GM18951 (cell line): ENCODE measurements around the gene GPR132.
"Not testable (repeated sequence)": the region's sequence is repeated elsewhere in the genome, so short reads cannot be mapped to it uniquely, and the experiment has no call there.

Experiments used
- POLR2A ChIP-seq: IDR thresholded peaks from 4 replicates; pipeline ENCODE4 v1.6.1; 2011; ENCODE audit warnings: mild to moderate bottlenecking; ENCODE audit not compliant: insufficient read length, insufficient read depth; ENCODE audit errors: extremely low read depth
- in situ Hi-C: fragments of 300-500 bp; cut with MboI; formaldehyde crosslinking; loops from one replicate; pipeline ENCODE4 v1.12.0; 2022; ENCODE audit warnings: low sequenced_read_pairs, mixed read lengths, inconsistent platforms; ENCODE audit not compliant: unreplicated experiment

Gene GPR132

DNA sequence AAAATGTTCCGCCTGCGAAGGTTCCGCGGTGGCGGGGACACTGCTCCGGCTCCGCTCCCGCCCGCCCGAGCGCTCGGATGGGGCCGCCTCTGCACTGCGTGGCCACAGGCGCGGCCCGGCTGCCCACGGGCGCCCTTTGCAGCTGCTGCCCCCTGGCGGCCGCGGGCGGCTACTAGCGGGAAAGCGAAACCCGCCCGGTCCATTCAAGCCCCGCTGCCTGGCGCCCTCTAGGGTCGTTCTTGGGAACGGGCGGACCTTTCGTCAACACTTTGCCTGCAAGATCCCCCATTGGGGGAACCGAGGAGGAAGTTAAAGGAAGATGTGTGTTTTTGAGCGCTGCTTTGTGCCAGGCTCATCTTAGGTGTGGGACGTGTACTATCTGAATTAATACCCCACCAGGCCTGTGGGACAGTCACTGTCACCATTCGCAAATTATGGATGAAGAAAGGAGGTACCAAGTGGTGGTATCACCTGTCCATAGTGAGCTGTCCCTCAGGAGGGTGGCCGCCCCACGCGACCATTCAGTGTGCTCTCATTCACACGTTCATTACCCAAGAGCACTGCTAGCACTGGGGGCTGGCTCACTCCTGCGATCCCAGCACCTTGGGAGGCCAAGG lies 19.4 kb downstream of the GPR132 start:
- in situ Hi-C loops: loop anchor here (5.0 kb wide), 1 partner anchor 74 kb away; no protein-coding TSS in a partner anchor
- TF ChIP-seq POLR2A: peak; percentile 39

- TF ChIP-seq POLR2A: no peak
- in situ Hi-C loops: no loop called here
Observed at GRCh38 chr14:105043641-105044040, 21.6 kb downstream of the GPR132 start.

DNA sequence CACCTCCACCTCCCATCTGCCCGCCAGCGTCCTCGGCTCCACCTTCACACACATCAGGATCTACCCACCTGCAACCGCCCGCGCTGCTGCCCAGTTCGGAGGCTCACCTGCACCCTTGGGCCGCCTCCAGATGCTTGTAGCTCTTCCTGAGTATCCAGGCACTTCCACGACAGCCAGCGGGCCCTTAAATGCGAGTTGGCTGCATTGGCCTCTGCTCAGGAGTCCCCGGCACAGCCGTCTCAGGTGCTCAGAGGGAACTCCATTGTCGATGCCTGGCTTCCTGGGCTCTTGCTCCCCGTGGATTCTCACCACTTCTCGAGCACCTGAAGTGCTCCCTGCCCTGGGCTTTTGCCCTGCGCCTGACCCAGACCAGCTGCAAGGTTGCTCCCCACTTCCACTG lies 22.4 kb downstream of the GPR132 start:
- no peak for TF ChIP-seq POLR2A
- in situ Hi-C loops: no loop called here

- no peak for TF ChIP-seq POLR2A
- in situ Hi-C loops: no loop called here
Observed at GRCh38 chr14:105041841-105042765, 23.1 kb downstream of the GPR132 start.

DNA sequence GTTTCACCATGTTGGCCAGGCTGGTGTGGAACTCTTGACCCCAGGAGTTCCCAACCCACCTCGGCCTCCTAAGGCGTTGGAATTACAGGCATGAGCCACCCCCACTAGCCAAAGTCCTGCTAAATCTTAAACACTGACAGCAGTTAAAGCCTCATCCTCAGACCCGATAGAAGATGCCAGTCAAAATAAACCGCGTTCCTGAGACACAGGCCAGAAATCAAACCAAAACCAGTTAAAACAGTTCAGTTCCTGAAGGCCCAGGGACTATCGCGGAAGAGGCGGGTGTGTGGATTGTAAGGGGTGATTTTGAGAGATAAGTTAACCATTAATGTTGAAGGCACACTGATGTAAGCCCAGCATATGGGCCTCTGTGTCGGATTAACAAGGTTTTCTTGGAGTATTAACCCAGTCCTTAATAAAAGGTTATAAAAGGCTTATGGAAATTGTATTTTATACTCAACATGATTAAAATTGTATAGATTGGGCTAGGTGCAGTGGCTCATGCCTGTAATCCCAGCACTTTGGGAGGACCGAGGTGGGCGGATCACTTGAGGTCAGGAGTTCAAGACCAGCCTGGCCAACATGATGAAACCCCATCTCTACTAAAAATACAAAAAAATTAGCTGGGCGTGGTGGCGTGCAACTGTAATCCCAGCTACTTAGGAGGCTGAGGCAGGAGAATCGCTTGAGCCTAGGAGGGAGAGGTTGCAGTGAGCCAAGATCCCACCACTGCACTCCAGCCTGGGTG lies 25.6 kb downstream of the GPR132 start:
- in situ Hi-C loops: no loop called here
- TF ChIP-seq POLR2A: no peak

- in situ Hi-C loops: not testable (repeated sequence)
Observed at GRCh38 chr14:105035616-105036015, 29.6 kb downstream of the GPR132 start.

DNA sequence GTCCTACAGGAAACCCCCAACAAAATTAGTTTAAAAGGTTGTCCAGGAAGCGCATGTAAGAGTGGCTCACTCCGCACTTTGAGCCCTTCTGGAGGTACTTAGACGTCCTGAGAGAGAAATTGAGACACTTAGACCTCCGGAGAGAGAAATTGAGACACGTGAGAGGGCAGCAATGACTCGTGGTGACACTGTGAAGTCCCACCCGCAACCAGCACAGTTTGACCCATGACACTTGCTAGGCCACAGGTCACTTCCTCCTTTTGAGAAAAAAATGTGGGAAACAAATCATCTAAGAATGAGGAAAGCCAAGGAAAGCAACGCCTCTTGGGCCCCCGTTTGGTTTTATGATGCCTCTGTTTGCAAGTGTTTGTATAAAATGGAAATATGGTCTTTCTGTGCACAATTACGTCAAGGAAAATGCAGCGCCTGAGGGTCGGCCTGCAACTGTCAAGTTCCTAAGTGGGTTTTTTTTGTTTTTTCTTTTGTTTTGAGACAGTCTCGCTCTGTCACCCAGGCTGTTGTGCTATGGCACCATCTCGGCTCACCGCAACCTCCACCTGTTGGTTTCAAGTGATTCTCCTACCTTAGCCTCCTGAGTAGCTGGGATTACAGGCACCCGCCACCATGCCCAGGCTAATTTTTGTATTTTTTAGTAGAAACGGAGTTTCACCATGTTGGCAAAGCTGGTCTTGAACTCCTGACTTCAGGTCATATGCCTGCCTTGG lies 30.8 kb downstream of the GPR132 start:
- TF ChIP-seq POLR2A: no peak
- in situ Hi-C loops: no loop called here

DNA sequence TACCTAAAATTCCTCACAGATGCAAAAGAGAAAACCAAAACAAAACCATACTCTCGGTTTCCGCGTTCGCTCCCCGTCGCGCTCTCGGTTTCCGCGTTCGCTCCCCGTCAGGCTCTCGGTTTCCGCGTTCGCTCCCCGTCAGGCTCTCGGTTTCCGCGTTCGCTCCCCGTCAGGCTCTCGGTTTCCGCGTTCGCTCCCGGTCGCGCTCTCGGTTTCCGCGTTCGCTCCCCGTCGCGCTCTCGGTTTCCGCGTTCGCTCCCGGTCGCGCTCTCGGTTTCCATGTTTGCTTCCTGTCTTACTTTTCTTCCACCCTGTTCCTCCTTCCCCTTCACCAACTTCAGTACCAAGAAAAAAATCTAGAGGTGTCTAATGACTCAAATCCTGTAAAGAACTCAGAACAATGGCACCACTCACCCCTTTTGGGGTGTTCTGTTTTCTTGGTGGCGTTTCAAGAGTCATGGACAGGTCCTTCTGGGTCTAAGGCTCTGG lies 31.8 kb downstream of the GPR132 start:
- in situ Hi-C loops: not testable (repeated sequence)

DNA sequence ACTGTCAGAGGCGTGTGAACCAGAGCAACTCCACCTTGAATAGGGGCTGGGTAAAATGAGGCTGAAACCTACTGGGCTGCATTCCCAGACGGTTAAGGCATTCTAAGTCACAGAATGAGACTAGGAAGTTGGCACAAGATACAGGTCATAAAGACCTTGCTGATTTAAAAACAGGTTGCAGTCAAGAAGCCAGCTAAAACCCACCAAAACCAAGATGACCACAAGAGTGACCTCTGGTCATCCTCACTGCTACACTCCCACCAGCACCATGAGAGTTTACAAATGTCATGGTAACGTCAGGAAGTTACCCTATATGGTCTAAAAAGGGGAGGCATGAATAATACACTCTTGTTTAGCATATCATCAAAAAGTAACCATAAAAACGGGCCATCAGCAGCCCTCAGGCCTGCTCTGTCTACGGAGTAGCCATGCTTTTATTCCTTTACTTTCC lies 32.8 kb downstream of the GPR132 start:
- in situ Hi-C loops: not testable (repeated sequence)

GRCh38 chr14:105030836-105031396 lies 34.3 kb downstream of the GPR132 start:
- no peak for TF ChIP-seq POLR2A
- in situ Hi-C loops: no loop called here

DNA sequence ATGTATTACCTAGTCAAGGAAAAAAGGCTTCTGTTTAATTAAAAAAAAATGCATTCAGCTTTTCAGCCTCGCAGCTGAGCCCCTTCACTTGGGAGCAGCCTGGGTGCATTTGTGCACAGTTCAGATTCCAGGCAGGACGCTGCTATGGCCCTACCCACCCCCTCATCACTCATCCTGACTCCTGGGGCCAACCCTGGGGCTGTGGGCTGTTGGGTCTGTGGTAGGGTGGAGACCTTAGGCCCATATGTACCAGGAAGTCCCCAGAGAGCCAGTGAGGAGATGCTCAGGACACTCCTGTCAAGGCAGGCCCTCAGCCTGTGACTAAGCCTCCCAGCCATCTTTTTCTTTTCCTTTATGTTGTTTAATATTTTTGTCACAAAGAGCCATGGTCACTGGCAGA lies 35.0 kb downstream of the GPR132 start:
- in situ Hi-C loops: no loop called here
- no peak for TF ChIP-seq POLR2A

GRCh38 chr14:105029402-105029801 lies 35.8 kb downstream of the GPR132 start:
- TF ChIP-seq POLR2A: no peak
- in situ Hi-C loops: no loop called here
